Measurements from ENCODE around the gene CANX. TPM values are rescaled to one million over a fixed set of nuclear protein-coding genes. Genes with fewer than 3 reads are reported as not detected.

The CANX gene
- total and polyA plus RNA-seq, 9 of the 15 experiments (the other 6 are each of a cell fraction or from before 2014, with no cell fraction given) = 155 to 893 (median 589) TPM

- TF ChIP-seq ZMIZ1 (IDR thresholded peaks at IDR 0.05; ENCODE audit: low read depth in 2 of 2, low read length in 2 of 2) (0 out of 4 replicates have a peak, but pooled peaks of 1 of the 2 experiments have one; percentile 45), LEF1 (IDR thresholded peaks at IDR 0.05) (no peak), TEAD1 (CRISPR knock-in tag; IDR thresholded peaks at IDR 0.05) (peak in 1 of 2 experiments; percentile 73; a peak in 1 of 4 replicates), PPARD (CRISPR knock-in tag; IDR thresholded peaks at IDR 0.05) (no peak), JUN (IDR thresholded peaks at IDR 0.05; ENCODE audit: borderline replicate concordance, low read depth, low read length) (0 out of 2 replicates have a peak, but pooled peaks have one; percentile 37), JUN (CRISPR knock-in tag; IDR thresholded peaks at IDR 0.05; ENCODE audit: borderline replicate concordance) (no peak), HMGN3 (IDR thresholded peaks at IDR 0.05; ENCODE audit: borderline replicate concordance, extremely low read depth, insufficient read length, low read depth, low read length) (no peak), GABPA (tag; conservative IDR thresholded peaks at IDR 0.05; ENCODE audit: low read depth) (no peak), JUND (IDR thresholded peaks at IDR 0.05; ENCODE audit: borderline replicate concordance, low read depth, low read length) (peak; percentile 45; the same call in 1 of the 2 replicates), JUND (tag; IDR thresholded peaks at IDR 0.05; ENCODE audit: borderline replicate concordance, low read depth, low read length) (no peak; the same call in 2 of the 3 replicates), ZSCAN32 (CRISPR knock-in tag; IDR thresholded peaks at IDR 0.05) (no peak), SNRNP70 (optimal IDR thresholded peaks at IDR 0.05; ENCODE audit: low read depth, low read length) (no peak), NR1H2 (CRISPR knock-in tag; IDR thresholded peaks at IDR 0.05) (0 out of 2 replicates have a peak, but pooled peaks have one; percentile 62), RERE (CRISPR knock-in tag; IDR thresholded peaks at IDR 0.05; ENCODE audit: borderline replicate concordance) (no peak), MEF2A (IDR thresholded peaks at IDR 0.05; ENCODE audit: control insufficient read depth, low read depth, low read length) (no peak), SREBF2 (CRISPR knock-in tag; IDR thresholded peaks at IDR 0.05) (no peak), ZNF717 (CRISPR knock-in tag; IDR thresholded peaks at IDR 0.05) (no peak), ZNF431 (CRISPR knock-in tag; IDR thresholded peaks at IDR 0.05) (no peak), MEF2D (tag; conservative IDR thresholded peaks at IDR 0.05; ENCODE audit: low read depth) (no peak)
Measured at GRCh38 chr5:179668391-179668790, 30.4 kb upstream of the CANX start (continued).
